Activated CD4-positive, CD25-positive, alpha-beta regulatory T cell treated with anti-CD3 and anti-CD28 coated beads, Interleukin-2, amount 50 U/mL, for 72 hours (primary cell): ENCODE measurements around the gene TAF4B.
"Not testable (repeated sequence)": the region's sequence is repeated elsewhere in the genome, so short reads cannot be mapped to it uniquely, and the experiment has no call there.

Source experiments
- DNase-seq: peaks from one replicate; pipeline ENCODE4 v3.0.0; 2021

The TAF4B gene, protein sequence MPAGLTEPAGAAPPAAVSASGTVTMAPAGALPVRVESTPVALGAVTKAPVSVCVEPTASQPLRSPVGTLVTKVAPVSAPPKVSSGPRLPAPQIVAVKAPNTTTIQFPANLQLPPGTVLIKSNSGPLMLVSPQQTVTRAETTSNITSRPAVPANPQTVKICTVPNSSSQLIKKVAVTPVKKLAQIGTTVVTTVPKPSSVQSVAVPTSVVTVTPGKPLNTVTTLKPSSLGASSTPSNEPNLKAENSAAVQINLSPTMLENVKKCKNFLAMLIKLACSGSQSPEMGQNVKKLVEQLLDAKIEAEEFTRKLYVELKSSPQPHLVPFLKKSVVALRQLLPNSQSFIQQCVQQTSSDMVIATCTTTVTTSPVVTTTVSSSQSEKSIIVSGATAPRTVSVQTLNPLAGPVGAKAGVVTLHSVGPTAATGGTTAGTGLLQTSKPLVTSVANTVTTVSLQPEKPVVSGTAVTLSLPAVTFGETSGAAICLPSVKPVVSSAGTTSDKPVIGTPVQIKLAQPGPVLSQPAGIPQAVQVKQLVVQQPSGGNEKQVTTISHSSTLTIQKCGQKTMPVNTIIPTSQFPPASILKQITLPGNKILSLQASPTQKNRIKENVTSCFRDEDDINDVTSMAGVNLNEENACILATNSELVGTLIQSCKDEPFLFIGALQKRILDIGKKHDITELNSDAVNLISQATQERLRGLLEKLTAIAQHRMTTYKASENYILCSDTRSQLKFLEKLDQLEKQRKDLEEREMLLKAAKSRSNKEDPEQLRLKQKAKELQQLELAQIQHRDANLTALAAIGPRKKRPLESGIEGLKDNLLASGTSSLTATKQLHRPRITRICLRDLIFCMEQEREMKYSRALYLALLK

DNA sequence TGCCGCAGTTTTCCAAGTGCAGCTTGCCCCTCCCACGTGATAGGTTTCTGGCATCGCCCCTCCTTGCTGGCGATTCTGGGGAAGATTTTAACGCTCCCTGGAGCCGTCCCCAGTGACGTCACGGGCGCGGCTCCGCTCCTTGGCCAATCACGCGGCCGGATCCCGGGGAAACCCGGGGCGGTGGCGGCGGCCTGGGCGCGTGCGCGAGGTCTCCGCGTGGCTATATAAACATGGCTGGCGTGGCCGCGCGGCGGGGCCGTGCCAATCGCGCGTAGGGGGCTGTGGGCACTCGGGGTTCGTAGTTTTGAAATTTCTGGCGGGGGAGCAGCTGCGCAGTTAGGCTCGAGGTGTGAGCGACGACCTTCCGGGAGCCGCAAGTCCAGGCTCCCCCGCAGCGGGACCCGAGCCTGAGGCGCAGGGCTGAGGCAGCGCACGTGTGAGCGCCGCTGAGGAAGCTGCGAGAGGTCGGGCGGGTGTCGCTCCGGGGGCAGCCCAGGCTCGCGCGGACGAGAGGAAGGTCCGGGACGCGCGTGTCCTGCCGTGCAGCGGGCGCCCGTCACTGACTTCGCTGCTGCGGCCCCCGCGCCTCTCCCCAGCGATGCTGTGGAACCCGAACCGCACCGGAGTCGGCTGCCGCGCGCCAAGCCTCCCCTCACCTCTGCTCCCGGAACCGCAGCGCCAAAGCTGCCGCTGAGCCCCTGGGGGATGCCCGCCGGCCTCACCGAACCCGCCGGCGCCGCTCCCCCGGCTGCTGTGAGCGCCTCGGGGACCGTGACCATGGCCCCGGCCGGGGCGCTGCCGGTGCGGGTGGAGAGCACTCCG is at the start of gene TAF4B:
TSS of gene TAF4B (plus strand) at position 217 of the 822 bp plus-strand sequence. CDS start at position 706, 489 bp downstream.
- DNase-seq, result peak; percentile 95

DNA sequence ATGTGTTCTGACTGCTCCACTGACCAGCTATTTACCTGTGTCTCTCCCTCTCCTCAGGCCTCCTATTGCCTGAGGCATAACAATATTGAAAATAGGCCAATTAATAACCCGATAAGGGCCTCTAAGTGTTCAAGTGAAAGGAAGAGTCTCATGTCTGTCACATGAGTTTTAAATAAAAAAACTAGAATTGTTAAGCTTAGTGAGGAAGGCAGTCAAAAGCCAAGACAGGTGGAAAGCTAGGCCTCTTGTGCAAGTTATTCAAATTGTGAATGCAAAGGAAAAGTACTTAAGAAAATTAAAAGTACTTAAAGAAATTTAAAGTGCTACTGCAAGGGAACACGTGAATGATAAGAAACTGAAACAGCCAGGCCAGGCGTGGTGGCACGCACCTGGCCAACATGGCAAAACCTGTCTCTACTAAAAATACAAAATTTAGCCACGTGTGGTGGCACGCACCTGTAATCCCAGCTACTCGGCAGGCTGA is 44.9 kb upstream of the TAF4B start:
- no peak for DNase-seq

DNA sequence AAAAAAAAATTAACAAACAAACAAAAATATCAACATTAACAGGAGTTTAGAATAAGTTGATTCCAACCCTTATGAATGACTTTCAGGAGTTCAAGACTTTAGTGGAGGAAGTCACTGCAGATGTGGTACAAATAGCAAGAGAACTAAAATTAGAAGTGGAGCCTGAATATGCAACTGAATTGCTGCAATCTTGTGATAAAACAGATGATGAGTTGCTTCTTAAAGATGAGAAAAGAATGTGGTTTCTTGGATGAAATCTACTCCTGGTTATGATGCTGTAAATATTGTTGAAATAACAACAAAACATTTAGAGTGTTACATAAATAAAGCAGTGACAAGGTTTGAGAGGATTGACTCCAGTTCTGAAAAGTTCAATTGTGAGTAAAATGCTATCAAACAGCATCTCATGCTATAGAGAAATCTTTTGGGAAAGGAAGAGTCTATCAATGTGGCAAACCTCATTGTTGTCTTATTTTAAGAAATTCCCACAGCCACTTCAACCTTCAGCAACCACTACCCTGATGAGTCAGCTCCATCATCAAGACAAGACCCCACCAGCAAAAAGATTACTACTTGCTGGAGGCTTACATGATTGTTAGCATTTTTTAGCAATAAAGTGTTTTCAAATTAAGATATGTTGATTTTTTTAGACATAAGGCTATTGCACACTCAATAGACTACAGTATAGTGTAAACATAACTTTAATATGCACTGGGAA is 42.7 kb upstream of the TAF4B start:
- no peak for DNase-seq

DNA sequence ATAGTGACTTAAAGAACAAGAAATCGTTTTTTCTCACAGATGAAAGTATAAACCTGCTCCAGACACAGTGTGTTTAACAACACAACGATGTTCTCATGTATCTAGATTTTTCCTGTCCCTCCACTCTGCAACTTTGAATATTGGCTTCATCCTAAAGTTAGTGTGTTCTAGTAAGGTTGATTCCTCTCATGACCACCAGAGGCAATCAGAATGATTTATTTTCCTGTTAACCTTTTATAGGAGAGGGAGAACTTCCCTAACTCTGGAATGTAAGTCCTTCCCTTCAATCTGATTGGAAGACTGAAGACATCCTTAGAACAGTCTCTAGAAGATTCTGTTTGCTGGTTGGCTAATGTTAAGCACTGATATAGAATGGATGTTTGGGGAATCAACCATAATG is 41.0 kb upstream of the TAF4B start:
- DNase-seq, result no peak

DNA sequence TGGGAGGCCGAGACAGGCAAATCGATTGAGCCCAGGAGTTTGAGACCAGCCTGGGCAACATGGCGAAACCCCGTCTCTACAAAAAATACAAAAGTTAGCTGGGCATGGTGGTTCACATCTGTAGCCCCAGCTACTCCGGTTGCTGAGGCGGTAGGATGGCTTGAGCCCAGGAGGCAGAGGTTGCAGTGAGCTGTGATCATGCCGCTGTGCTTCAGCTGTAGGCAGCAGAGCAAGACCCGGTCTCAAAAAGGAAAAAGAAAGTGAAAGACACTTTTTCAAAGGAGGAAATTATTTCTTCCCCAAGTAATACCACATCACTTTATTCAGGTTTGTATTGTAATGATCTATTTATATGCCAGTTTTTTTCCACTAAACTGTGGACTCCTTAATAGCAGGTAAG is 35.7 kb upstream of the TAF4B start:
- DNase-seq, result peak; percentile 39

DNA sequence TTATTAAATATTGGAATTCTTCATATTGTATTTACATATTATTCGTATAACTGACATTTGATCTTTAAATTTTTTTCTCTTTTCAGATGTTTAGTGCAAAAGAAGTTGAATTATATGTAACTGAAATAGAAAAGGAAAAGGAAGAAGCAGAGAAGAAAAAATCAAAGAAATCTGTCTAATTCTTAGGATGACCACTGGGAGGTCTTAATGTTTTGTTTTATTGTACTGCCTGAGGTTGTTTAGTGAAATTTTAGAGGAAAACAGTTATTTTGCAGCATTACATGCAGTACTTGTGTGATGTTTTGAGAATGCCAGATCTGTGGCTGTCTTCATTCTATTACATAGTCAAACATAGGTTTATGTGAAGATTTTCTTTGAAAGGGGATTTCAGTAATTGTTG is 34.0 kb upstream of the TAF4B start:
- no peak for DNase-seq

DNA sequence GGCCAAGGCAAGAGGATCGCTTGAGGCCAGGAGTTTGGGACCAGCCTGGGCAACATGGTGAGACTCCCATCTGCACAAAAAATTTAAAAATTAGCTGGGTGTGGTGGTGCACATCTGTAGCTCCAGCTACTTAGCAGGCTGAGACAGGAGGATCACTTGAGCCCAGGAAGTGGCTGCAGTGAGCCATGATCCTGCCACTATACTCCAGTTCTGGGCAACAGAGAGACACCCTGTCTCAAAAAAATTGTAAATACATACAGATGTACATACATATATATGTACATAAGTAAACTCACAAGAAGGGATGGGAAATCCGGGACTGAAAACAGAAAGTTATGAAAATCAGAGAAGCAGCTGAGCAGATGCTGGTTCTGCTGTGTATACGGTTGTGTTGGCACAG is 29.6 kb upstream of the TAF4B start:
- no peak for DNase-seq

DNA sequence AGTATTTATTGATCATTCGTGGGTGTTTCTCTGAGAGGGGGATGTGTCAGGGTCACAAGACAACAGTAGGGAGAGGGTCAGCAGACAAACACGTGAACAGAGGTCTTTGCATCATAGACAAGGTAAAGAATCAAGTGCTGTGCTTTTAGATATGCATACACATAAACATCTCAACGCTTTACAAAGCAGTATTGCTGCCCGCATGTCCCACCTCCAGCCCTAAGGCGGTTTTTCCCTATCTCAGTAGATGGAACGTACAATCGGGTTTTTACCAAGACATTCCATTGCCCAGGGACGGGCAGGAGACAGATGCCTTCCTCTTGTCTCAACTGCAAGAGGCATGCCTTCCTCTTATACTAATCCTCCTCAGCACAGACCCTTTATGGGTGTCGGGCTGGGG is 24.2 kb upstream of the TAF4B start:
- not testable (repeated sequence) for DNase-seq

DNA sequence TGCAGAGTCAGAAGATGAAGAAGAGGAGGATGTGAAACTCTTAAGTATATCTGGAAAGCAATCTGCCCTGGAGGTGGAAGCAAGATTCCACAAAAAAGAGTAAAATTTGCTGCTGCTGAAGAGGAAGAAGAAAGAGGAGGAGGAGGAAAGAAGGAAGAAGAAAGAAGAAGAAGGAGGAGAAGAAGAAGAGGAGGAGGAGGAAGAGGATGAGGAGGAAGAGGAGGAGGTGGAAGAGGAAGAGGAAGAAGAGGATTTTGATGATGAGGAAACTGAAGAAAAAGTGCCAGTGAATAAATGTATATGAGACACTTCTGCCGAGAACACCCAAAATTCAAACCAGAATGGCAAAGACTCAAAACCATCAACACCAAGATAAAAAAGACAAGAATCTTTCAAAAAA is 20.9 kb upstream of the TAF4B start:
- DNase-seq, result no peak

DNA sequence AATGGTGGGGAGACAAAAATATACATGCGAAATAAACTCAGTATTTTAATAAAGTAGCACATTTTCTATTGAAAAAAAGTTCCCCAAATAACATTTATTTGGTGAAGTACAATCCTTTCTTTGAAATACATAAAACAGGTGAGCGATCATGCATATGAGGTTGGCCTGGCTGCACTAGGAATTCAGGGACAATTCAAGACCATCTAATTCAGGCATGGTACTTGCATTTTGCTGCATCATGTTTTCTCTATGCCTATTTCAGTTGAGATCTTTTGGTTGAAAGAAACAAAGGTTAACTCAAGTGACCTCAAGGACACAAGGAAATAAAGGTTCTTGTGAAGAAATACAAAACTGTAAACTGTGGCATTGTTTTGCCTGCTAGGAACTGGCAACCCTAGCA is 19.8 kb upstream of the TAF4B start:
- no peak for DNase-seq

DNA sequence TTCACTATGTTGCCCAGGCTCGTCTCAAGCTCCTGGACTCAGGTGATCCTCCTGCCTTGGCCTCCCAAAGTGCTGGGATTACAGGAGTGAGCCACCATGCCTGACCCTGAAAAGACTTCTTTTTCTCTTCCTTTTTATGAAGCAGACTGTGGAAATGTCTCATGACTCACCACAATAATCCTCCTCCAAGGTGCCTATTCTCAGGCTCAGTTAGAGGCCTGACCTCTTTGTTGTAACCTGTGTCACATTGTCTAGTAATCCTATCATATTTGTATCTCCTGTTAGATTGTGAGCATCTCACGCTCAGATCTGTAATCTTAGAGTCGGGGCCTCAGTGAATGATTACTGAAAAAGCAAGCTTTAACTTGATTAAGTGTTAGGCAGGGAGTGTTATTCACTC is 18.3 kb upstream of the TAF4B start:
- DNase-seq, result no peak

DNA sequence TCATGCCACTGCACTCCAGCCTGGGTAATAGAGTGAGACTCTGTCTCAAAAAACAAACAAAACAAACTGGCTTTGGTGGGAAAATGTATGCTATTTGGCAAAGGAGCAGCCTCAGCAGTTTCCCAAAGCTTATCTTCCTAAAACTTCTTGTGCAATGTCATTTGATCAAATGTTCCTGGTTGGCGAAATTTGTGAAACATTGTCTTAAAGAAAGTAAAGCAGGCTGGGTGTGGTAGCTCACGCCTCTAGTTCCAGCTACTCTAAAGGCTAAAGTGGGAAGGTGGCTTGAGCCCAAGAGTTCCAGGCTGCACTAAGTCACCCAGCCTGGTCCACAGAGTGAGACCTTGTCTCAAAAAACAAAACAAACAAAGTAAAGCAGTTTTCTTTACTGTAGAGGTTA is 17.3 kb upstream of the TAF4B start:
- no peak for DNase-seq

DNA sequence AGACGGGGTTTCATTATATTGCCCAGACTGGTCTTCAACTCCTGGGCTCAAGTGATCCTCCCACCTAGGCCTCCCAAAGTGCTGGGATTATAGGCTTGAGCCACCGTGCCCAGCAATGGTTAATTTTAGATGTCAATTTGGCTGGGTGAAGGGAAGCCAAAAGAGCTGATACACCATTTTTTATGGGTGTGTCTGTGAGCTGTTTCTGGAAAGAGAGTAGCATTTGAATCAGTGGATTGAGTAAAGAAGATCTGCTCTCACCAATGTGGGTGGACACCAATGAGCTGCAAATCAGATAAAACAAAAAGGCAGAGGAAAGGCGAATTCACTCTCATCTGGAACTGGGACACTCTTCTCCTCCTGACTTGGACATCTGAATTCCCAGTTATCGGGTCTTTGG is 16.1 kb upstream of the TAF4B start:
- DNase-seq, result no peak

DNA sequence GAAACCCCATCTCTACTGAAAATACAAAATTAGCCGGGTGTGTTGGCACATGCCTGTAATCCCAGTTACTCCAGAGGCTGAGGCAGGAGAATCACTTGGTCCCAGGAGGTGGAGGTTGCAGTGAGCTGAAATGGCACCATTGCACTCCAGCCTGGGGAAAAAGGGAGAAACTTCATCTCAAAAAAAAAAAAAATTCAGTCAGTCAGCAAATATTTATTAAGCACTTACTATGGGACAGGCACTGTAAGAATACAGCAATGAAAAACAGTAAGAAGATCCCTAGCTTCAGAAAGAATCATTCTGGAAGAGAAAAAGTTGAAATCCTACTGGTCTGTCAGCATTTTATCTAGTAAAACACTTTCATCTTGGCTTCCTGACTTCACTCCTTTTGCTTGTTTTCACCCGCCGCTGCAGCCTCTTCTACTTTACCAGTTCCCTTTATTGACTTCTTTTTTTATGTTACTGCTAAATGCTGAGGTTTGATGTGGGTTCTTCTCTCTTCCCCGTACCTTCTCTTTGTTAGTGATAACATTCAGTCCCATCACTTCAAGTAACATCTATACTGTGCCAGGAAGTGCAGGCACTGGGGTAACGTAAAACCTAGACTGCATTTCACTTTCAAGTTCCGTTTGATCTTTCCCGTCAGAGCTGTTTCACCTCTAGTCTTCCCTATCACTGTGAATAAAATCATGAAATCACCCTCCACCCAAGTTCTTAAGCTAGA is 10.8 kb upstream of the TAF4B start:
- DNase-seq, result no peak

DNA sequence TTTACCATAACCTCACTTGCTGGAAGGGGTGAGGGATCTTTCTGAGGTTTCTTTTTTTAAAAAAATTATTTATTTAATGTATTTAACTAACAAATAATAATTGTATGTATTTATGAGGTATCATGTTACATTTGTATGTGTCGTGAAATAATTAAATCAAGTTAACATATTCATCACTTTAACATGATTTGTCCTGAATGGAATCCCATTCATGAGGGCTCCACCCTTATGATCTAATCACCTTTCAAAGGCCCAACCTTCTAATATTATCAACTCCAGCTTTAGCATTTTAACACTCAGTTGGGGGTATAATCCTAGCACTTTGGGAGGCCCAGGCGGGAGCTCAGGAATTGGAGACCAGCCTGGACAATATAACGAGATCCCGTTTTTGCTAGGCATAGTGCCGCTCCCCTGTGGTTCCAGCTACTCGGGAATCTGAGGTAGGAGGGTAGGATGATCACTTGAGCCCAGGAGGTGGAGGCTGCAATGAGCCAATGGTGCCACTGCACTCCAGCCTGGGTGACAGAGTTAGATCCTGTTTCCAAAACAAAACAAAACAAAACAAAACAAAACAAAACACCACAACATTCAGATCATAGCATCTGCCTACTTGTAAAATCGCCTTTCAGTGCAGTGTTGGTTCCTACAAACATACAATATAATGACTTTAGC is 1.1 kb upstream of the TAF4B start:
- no peak for DNase-seq

DNA sequence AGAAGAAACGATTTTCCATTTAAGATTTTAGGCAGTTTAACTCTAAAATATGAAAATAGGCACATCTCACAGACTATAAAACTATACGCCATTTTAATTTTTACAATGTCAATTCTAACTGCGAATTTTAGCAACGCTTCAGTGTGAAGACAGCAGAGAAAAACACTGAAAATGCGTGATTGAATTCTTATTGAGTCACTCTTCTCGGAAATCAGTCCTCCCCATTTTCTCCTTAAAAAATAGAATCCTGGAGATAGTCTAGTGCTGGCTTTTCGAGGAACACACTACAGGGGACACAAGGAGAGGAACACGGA is 373 bp upstream of the TAF4B start:
- DNase-seq, result no peak

DNA sequence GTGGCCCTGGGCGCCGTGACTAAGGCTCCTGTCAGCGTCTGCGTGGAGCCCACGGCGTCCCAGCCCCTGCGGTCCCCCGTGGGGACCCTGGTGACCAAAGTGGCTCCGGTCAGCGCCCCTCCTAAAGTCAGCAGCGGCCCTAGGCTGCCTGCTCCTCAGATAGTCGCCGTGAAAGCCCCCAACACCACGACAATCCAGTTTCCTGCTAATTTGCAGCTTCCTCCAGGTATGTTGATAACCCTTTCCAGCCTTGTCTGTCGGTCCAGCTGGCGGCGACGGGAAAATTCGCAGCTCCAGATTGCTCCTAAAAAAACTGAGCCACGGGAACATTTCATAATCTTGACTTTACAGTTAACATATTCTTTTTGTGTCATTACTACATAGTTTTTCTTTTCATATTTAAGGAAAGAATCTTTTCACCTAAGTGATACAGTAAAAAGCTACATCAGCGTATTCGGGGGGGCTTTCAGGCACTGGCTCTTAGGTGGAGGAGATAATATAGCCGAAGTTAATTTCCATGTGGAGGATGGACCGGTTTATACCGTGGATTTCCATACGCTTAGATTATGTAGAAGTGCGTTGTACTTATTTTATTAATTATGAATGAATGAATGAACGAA is 916 bp downstream of the TAF4B start:
- DNase-seq, result no peak

DNA sequence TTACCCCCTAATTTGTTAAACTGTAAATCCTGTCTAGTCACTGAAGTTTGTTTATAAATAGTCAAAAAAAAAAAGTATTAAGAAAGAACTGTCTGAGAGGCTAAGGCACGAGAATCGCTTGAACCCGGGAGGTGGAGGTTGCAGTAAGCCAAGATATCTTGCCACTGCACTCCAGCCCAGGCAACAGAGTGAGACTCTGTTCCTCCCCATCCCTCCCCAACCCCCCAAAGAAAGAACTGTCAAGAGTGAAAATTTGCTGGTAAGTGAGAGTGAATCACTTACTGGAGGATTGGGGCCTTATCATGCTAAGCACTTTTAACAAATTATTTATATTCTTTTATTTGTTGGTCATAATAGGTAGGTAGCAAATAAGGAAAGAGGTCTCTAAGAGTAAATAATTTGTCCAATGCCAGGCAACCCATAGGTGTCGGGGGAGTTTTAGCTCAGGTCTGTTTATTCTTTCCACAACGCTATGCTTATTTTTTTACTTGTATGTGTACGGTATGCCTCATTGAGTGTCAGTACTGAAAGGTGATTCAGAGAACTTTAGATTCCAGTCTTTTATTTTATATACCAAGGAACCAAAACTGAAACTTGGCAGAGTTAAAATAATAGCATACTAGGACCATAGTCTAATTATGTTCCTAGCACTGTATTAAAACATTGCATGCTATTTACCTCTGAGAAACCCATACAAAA is 2.5 kb downstream of the TAF4B start:
- DNase-seq, result no peak

DNA sequence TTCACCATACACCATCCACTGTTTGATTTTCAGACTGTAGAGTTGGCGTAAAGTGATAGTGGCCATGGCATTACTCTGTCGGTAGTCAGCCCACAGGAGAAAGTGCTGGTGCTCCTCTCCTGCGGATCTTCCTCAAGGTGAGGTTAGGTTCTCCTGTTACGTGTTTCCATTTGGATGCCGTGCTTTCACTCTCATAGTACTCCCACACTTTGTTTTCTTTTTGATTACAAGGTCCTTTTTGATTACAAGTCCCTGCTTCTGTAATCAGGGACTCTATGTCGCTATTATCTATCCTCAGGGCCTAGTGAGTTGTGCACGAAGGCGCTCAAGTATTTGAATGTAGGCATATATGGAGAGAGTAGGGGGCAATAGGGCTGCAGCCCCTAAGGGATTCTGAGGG is 4.3 kb downstream of the TAF4B start:
- DNase-seq, result no peak

DNA sequence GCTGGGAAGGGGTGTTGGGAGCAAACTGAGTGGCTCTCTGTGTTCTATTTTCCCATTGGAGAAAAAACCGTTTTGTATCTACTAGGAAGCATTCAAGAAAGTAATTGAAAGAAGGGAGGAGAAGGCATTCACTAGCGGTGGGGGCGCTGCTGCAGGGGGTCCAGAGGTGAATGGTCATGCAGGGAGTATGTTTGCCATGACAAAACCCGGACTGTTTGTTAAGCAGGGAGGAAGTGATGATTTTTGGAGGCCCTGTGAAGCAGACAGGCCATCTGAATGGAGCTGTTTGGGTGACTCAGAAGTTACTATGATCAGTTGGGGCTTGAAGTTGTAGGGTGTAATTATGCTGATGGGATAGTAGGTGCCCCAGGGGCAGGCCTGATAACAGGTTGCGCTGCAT is 7.0 kb downstream of the TAF4B start:
- no peak for DNase-seq
